Islet of Langerhans (tissue), 1 donor: Measurements from ENCODE around the gene MYO5C.

Experiments used
- FAIRE-seq: peaks from one replicate; lab custom pipeline; 2011; peaks lifted over from hg19 to GRCh38; lab: Jason Lieb, UNC

The MYO5C gene, protein sequence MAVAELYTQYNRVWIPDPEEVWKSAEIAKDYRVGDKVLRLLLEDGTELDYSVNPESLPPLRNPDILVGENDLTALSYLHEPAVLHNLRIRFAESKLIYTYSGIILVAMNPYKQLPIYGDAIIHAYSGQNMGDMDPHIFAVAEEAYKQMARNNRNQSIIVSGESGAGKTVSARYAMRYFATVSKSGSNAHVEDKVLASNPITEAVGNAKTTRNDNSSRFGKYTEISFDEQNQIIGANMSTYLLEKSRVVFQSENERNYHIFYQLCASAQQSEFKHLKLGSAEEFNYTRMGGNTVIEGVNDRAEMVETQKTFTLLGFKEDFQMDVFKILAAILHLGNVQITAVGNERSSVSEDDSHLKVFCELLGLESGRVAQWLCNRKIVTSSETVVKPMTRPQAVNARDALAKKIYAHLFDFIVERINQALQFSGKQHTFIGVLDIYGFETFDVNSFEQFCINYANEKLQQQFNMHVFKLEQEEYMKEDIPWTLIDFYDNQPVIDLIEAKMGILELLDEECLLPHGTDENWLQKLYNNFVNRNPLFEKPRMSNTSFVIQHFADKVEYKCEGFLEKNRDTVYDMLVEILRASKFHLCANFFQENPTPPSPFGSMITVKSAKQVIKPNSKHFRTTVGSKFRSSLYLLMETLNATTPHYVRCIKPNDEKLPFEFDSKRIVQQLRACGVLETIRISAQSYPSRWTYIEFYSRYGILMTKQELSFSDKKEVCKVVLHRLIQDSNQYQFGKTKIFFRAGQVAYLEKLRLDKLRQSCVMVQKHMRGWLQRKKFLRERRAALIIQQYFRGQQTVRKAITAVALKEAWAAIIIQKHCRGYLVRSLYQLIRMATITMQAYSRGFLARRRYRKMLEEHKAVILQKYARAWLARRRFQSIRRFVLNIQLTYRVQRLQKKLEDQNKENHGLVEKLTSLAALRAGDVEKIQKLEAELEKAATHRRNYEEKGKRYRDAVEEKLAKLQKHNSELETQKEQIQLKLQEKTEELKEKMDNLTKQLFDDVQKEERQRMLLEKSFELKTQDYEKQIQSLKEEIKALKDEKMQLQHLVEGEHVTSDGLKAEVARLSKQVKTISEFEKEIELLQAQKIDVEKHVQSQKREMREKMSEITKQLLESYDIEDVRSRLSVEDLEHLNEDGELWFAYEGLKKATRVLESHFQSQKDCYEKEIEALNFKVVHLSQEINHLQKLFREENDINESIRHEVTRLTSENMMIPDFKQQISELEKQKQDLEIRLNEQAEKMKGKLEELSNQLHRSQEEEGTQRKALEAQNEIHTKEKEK (N-terminal part only)

DNA sequence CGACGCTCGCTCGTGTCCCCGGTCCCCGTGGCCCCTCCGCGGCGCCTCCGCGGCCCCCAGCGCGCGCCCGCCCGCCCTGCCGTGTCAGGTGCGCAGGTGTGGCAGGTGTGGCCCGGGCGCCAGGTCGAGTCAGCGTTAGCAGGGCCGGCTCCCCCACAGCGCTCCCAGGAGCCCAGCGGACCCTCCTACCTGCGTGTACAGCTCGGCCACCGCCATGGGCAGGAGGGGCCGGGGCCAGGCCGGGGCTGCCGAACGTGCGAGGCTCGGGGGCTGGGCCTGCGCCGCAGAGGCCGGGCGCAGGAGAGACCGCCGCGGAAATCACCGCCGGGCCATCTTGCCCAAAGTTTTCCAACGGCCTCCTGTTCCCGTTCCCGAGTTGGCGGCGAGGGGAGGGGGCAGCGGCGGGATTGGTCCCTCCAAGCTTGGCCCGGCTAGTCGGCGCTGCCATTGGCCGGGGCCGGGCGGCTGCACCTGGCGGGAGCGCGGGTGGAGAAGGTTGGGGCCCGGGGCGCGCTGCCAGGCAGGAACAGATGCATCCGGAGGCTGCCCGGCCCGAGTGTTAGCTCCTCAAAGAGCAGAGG is at the start of gene MYO5C:
TSS of gene MYO5C (minus strand) at position 384 of the 581 bp plus-strand sequence. CDS start at position 216, 168 bp downstream.
- FAIRE-seq: no peak

DNA sequence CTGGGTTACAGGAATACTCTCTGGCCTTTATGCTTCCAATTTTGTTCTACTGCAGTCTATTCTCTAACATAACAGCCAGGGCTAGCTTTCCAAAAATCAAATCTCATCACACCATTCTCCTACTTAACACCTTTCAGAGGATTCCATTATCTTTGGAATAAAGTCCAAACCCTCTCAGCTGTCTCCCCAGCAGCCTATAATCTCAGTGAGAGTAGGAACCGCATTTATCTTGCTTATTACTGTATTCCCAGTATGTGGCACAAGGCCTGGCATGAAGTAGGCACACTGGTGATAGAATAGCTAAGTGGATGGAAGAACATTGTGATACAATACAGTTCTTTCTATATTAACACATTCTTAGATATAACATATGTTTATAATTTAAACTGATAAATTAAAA is 49.0 kb upstream of the MYO5C start:
- FAIRE-seq: no peak

DNA sequence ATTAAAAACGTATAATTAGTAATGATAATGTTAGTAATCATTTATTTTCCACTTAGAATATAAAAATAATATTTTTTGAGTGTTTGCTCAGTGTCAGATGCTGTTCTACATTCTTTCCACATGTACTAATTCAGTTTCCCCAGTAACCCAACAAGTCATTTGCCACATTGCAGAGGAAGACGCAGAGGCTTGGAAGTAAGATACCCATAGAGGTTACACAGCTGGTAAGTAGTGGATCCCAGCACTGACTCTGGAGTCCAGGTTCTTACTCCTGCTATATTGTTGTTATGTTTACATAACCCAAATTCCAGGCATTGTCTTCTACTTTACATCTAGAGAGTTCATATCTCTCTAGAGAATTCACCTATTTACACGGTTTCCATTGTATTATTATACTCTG is 48.2 kb upstream of the MYO5C start:
- peak; percentile 65 for FAIRE-seq

DNA sequence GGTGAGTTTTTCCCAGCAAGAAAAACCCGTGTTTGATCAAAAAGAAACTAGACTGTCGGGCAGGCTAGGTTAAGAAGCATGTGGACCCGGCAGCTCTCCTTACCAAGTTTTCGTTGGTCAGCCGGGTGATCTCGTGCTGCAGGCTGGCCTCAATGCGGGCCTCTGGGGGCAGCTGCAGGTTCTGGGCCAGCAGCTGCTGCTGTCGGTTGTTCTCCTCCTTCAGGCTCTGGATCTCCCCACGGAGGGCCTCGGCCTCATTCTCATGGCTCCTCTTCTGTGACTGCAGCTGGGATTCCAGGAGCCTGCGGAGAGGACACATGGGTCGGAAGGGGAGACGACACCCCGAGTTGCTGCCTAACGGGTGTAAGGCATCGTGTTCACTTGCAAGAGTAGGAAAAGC is 44.5 kb upstream of the MYO5C start:
- FAIRE-seq: no peak

DNA sequence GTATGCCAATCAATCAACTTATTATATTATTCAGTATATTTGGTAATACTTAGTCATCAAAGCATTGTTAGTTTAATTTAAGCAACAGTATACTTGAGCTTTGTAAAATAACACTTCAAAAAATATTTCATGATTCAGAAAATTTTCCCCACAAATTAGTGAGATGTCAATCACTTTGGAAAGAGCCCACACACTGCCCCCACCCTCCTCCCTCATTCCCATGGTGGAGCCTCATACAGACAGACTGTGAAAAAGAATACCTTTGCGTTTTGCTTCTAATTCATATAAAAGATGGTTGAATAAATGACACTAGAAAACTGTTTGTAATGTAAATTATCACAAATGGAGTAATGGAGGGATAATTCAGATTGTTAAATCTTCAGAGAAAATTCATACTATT is 43.3 kb upstream of the MYO5C start:
- FAIRE-seq: no peak

DNA sequence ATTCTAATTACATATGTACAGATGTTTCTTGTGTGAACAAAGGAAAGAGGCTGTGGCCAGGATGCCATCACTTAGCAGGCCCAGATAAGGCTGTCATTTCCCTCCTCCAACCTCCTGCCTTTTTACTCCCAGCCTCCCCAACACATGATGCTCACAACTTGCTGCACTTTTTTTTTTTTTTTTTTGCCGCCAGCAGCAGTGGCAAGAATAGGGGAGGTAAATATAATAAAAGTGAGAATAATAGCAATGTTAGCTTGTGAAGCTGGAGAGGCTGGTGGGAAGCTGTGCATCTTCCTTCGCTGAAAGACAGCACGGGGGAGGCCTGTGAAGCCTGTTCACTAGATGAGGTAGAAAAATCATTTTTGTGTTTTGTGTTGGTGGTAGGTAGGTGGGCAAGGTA is 42.5 kb upstream of the MYO5C start:
- FAIRE-seq: no peak

DNA sequence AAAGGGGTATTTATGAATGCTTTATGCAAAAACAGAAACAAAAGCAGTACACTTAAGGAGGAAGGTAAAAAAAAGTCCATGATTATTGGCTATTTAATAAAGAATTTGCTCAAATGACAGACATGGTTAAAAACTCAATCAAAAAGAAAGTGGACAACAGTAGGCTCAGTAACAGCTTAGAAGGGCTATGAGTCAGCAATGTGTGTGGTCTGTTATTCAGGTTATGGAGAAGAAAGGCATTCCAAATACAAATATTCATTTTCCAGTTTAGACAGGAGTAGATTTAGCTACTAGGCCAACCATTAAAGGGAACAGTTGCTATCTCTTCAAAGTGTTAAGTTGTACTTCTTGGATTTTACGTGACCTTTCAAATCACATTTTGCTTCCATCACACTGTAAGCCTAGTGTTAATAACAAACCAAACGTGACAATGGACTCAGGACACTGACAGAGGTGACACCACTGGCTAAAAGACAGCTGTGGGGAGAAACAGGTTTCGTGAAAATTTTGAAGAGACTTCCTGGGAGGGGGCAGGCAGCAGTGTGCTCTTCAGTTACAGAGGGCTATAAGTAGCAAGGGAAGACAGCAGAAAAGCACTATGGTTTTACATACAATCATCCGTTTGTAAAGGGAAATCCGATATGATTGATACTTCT is 41.7 kb upstream of the MYO5C start:
- no peak for FAIRE-seq

DNA sequence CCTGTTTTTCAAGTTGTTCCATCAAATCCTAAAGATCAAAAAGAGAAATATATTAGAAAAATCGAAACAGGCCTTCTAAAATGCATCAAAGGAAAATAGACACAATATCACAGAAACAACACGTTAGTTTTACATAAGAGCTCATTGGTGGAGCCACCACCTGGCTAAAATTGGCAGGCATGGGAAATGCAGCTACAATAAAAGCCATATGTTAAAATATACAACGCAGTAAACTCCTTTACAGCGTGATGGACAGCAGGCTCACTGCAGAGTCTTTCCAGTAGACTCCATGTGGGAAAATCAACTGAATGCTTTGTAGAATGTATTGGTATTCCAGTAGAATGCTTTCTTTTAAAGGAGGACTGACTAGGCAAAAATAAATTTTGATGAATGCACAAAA is 40.9 kb upstream of the MYO5C start:
- FAIRE-seq: no peak

DNA sequence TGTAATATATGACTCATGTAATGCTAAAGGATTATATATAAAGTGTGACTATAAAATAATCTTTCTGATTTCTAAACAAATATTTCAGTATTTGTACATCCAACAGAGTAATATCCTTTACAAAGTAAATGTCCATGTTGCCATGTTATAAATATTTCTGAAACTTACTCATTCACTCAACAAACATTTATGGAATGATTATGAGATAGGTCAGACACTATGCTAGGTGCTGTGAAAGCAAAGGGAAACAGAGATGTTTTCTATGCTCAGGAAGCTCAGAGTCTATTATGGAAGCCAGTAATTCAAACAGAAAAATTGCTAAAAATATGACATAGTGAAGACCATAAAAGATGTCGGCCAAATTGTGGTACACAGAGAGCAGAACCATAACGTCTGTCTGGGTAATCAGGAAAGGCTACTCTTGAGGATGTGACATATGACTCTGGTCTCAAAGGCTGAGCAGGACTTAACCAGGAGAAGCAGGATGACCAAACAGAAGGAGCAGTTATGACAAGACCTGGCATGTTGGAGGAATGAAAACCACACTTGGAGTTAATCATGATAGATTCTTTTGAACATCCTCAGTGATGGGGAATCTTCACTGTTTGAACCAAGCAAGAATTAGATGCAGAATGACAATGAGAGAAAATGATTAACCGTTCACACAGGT is 39.0 kb upstream of the MYO5C start:
- no peak for FAIRE-seq

DNA sequence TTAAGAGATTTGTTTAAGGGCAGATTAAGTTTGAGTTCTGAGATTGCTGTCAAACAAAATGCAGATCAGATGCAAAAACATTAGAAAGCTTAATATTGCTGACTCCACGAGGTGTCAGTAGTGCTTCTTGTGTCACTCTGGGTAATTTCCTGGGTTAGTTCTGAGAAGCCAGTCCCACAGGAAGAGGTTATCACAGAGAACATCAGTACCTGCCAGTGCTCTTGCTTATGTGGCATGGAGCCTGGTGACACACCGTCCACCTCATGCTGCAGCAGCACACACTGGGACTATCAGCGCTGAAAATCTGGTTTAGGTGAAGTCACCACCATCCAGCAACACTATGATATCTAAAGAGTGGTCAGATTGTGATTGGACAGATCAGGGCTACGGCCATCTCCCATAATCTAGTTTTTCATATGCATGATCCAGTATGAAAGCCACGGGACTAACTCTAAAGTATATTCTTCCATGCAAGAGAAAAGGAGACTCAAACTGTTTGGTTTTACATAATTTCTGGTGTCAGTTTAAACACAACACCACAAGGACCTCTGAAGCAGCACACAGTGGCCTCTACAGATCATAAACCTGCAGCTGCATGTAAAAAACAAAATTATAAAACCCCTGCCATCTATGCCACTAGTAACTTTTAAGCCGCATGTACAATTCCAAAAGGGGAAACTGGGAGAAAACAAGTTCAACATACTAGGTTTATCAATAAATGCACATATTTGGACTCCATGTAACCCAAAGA is 36.1 kb upstream of the MYO5C start:
- no peak for FAIRE-seq

DNA sequence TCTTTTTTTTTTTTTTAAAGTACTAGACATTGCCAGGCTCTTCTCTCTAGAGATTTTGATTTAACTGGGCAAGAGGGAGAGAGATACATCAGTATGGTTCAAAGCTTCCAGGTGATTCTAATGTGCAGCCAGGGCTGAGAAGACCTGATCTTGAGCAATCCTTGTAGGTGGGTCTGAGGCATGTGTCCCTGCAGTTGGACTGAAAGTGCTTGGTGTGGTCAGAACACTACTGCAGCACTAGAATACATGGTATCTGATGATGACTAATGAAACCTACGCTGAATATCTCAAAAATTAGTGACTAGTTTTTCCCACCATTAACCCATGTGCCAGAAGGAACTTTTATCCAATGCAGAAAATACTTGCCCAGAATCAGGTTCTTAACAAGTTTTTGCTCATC is 34.4 kb upstream of the MYO5C start:
- FAIRE-seq: no peak

DNA sequence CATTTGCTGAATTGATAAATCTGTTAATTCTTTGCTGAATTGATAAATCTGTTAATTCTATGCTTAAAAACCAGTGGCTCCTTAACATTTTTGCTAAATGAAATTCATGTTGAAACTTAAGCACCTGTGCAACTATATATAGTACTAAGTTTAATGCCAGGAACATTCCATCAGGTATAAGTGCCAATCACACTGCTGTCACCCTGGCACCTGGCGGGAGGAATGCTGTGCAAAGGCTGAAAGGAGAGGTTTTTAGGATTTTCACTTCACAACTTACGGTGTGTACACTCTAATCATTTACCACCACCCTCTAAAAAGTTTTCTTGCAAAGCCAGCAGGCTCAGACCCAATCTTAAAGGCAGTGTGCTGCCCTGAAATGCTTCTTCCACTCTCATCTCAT is 33.5 kb upstream of the MYO5C start:
- FAIRE-seq: no peak

DNA sequence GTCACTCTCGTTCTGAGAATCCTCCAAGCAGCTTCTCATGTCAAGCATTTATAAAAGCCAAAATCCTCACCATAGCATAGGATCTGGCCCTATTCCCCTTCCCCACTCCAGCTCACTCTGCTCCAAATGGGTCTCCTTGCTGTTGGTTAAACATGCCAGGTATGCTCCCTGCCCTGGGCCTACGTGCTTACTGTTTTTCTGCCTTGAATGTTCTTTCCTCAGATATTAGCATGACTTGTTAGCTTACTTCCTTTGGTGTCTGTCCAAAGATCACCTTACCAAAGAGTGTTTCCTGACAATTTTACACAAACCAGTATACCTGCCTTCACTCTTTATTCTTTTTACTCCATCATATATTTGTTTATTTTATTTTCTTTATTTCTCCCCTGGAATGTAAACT is 33.1 kb upstream of the MYO5C start:
- FAIRE-seq: no peak

DNA sequence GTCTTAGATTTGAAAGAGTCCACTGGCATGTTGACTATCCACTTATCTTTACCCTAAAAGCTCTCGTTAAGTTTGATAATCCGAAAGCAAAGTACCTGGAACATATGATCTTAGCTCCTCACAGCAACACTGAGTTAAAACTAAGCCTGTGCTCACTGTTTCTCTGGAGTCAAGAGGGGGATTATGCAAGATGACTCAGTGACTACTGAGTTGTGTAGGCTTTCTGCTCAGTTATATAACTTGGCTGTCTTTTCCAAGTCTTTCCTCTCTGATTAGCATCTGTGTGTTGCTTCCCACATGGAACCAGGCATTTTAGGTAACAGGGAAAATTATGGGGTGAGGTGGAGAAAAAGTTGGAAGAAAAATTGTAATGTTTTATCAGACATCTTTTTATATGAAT is 31.2 kb upstream of the MYO5C start:
- no peak for FAIRE-seq

DNA sequence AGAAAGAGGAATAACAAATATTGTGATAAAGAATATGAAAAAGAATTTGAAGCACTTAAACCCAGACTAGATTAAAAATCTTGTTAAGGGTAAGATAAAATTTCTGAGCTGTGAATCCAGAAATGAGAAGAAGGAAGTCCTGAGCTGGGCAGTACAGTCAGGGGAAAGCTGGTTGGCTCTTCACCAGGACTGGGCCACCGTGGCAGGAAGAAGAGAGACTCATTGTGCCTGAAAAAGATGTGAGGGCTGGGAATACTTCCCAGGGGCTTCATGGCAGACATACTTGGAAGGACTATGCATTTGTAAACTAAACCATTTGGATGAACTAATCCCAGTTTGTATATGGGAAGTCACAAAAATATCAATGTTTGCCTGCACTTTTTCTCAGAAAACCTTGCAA is 28.5 kb upstream of the MYO5C start:
- FAIRE-seq: no peak

DNA sequence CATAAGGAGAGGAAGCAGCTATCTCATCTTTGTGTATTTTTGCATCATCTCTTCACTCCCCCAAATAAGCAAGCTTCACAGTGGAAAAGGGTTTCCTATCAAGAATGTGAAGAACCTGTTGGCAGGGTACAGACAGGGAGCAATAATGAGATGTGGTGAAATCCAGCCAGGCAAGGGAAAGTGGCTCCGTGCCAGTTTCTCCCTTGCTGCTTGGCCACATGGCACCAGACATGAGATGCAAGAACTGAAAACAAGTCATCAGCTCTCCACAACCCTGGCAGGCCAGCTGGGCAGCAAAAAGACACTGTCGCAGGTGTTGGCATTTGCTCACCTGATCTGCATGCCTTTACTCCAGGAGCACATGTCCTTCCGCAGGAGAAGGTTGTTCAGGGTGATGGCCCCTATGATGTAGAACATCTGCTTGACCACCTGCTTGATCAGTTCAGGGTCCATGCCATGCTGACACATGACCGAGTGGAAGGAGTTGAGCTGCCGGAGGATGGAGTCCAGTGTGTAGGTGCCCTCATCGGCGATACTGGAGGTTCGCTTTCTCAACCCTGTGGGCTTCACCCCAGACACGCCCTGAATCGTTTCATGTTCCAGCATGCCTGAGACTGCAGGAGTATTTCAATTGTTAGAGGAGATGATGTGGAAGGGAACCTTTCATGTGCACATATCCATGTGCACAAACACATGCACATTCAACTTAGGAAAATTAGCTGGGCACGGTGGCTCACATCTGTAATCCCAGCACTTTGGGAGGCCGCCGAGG is 23.3 kb upstream of the MYO5C start:
- FAIRE-seq: no peak

DNA sequence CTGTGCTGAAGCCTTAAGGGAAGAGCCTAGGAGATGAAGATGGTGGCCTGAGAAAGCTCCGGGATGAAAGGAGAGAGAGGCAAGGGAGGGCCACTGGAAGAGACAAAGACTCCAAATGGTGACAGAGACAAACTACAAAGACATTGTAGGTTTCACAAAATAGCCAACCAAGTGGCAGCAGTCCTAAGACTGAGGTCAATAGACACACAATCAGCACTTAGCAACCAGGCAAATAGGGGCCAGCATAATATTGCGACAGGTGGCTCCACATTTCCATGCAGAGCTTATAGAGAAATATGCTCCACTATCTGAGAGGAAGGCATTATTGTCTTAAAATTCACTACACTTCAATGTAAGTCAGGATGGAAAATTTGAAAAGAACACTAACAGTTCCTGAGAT is 22.1 kb upstream of the MYO5C start:
- no peak for FAIRE-seq

DNA sequence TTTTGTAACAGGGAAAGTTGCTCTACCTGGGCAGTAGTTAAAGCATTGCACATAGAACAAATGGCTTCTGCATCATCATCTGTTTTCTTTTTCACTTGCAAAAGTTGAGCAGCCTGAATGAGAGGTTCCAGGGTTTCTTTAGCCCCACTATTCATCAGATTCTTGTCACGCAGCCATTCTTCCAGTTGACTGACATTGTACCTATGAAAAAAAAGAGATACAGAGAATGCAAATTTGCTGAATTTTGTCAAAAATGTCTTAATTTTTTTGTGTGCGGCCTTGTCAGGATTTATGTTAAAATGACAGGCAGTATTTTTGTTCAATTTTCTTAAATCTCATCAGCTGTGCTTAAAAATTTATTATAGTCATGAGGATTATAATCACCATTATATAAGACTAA is 21.4 kb upstream of the MYO5C start:
- FAIRE-seq: no peak

DNA sequence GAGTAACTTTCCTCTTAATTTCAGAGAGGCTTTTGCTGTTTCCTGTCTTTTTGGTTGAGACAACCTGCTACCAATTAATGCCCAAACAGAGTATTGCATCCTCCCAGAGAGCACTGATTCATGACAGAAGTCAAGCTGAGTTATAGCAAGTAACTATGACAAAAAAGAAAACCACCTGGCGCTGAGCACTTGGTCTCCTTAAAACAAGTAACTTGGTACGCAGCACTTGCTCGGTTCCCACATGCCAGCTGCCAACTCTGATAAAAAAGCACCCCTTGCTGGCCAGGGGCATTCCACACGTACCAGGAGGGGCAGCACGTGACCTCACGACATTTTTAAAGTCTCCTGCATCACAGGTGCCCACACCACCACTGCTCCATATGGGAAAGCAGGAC is 13.5 kb upstream of the MYO5C start:
- no peak for FAIRE-seq
